GM19468 (cell line): ENCODE data around the gene CRYGD.
"Not testable (repeated sequence)": the region's sequence is repeated elsewhere in the genome, so short reads cannot be mapped to it uniquely, and the experiment has no call there.

ENCODE experiments used
- ATAC-seq: cut with Tn5 transposase; IDR thresholded peaks from one replicate; pipeline ENCODE4 v1.9.1; 2021; ENCODE audit warnings: mild to moderate bottlenecking, moderate library complexity, moderate number of reproducible peaks; ENCODE audit not compliant: unreplicated experiment; ENCODE audit errors: extremely low read depth

The CRYGD gene

GRCh38 chr2:208124013-208124715 lies at the start of gene CRYGD:
CRYGD (minus strand) TSS chr2:208124524; CDS start chr2:208124473, 51 bp downstream.
- not testable (repeated sequence) for ATAC-seq

GRCh38 chr2:208172125-208172524 lies 47.8 kb upstream of the CRYGD start:
- ATAC-seq = no peak

GRCh38 chr2:208164951-208165755 lies 40.8 kb upstream of the CRYGD start:
- no peak for ATAC-seq

GRCh38 chr2:208163489-208163888 lies 39.2 kb upstream of the CRYGD start, which contains the start of gene CRYGA:
CRYGA (minus strand) TSS chr2:208163589; CDS start chr2:208163556, 33 bp downstream.
- ATAC-seq = no peak

- no peak for ATAC-seq
Measured at GRCh38 chr2:208156439-208156838, 32.1 kb upstream of the CRYGD start.

GRCh38 chr2:208153156-208153555 lies 28.8 kb upstream of the CRYGD start:
- ATAC-seq = no peak

GRCh38 chr2:208150956-208151355 lies 26.6 kb upstream of the CRYGD start:
- ATAC-seq = no peak

- no peak for ATAC-seq
Measured at GRCh38 chr2:208150094-208150493, 25.8 kb upstream of the CRYGD start.

- no peak for ATAC-seq
Measured at GRCh38 chr2:208148803-208149202, 24.5 kb upstream of the CRYGD start.

GRCh38 chr2:208147759-208148158 lies 23.4 kb upstream of the CRYGD start:
- no peak for ATAC-seq

- no peak for ATAC-seq
Measured at GRCh38 chr2:208147008-208147407, 22.7 kb upstream of the CRYGD start.

GRCh38 chr2:208146006-208146405 lies 21.7 kb upstream of the CRYGD start, which contains the start of gene CRYGB:
CRYGB (minus strand) TSS chr2:208146158; CDS start chr2:208146120, 38 bp downstream.
- ATAC-seq = no peak

GRCh38 chr2:208142925-208143799 lies 18.8 kb upstream of the CRYGD start:
- no peak for ATAC-seq

- no peak for ATAC-seq
Measured at GRCh38 chr2:208142240-208142924, 18.1 kb upstream of the CRYGD start.

GRCh38 chr2:208139447-208139846 lies 15.1 kb upstream of the CRYGD start:
- ATAC-seq = no peak

- ATAC-seq = not testable (repeated sequence)
Measured at GRCh38 chr2:208138334-208138733, 14.0 kb upstream of the CRYGD start.

GRCh38 chr2:208136716-208137094 lies 12.4 kb upstream of the CRYGD start:
- ATAC-seq = no peak

GRCh38 chr2:208135794-208136715 lies 11.7 kb upstream of the CRYGD start:
- ATAC-seq = no peak
